ENCODE measurements around the gene CHRDL2.

Gene CHRDL2

DNA sequence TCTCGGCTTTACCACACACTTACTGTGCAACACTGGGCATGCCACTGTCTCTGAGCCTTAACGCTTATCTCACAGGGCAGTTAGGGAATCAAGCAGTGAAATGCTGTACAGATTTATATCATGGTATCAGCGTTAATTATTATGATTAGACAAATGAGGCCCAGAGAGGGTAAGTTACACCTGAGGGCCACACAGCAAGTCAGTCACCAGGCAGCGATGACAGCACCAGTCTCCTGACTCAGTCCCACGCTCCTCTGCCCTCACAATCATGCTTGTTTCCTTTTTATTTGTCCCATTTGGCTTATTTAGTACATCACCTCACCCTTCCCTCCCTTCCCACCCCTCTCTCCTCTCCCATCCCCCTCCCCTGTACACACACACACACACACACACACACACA, 12.2 kb downstream of the CHRDL2 start:
- TF ChIP-seq, protein P1, sequence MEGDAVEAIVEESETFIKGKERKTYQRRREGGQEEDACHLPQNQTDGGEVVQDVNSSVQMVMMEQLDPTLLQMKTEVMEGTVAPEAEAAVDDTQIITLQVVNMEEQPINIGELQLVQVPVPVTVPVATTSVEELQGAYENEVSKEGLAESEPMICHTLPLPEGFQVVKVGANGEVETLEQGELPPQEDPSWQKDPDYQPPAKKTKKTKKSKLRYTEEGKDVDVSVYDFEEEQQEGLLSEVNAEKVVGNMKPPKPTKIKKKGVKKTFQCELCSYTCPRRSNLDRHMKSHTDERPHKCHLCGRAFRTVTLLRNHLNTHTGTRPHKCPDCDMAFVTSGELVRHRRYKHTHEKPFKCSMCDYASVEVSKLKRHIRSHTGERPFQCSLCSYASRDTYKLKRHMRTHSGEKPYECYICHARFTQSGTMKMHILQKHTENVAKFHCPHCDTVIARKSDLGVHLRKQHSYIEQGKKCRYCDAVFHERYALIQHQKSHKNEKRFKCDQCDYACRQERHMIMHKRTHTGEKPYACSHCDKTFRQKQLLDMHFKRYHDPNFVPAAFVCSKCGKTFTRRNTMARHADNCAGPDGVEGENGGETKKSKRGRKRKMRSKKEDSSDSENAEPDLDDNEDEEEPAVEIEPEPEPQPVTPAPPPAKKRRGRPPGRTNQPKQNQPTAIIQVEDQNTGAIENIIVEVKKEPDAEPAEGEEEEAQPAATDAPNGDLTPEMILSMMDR (conservative IDR thresholded peaks at IDR 0.05), result no peak
- no peak overlapping the region for H3K27ac ChIP-seq

DNA sequence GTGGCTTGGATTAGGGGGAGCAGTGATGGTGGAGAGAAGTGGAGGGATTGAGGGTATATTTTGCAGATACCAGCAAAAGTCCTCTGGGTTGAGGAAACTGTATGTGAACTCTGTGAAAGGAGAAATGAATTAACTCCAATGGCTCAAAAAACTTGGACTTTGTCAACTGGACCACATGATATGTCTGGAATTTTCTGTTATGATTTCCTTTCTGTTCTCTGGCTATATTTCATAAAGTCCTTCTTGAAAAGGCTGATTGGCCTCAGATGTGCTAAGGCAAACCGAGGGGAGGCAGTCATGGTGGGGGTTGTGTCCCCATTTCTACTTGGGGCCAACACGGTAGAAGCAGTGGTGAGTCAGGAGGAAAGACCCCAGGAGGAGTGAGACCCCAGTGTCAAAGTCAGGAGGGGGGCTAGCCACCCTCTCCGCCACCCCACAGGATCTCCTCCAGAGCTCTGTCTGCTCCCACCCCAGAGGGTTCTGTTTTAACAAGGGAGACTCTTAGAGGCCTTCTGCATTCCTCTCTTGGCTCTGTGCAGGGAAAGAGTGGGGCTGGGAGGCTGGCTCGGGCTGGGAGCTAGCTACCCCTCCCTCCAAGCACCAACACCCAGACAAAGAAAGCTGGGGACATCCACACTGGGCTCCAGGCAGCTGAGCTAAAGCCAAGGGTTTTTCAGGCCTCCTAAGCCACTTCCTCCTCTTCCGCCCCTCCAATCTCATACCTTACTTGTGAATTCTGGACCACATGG, 13.8 kb downstream of the CHRDL2 start:
- H3K27ac ChIP-seq, result no peak overlapping the region
- TF ChIP-seq, protein P1 (conservative IDR thresholded peaks at IDR 0.05), result no peak

DNA sequence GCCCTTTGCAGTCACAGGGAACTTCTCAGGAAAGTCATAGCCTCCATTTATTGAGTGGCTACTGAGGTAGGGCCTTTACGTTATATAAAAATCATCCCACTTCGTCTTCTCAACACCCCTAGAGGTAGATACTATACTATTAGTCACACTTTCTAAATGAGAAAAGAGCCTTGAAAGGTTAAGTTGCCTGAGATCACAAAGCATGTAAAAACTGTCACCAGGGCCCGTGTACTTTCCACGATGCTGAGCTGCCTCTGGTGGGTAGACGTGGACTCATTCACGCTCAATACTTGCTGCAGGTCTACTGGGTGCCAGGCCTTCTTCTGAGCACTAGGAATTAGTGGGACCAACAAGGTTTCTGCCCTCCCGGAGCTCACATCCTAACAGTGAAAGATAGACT, 16.3 kb downstream of the CHRDL2 start:
- H3K27ac ChIP-seq, result no peak overlapping the region
- TF ChIP-seq, protein P1 (conservative IDR thresholded peaks at IDR 0.05), result no peak

DNA sequence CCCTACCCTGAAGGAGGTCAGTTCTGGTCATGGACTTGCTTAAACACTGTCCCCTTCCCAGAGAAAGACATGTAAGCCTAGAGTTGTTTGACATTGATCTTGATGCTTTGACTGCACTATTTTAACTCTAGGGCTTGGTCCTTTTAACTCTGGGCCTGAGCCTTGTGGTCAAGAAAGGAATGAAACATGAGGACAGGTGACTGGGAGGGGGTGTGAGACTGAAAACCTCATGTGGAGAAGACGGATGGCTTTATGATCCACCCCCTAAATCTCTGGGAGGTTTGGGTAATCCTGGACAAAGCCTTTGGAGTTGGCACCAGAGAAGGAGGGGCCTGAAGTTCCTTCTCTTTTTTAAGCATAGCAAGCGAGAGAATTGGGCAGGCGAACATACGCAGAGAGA, 17.5 kb downstream of the CHRDL2 start:
- TF ChIP-seq, protein P1 (conservative IDR thresholded peaks at IDR 0.05), result no peak
- no peak overlapping the region for H3K27ac ChIP-seq

DNA sequence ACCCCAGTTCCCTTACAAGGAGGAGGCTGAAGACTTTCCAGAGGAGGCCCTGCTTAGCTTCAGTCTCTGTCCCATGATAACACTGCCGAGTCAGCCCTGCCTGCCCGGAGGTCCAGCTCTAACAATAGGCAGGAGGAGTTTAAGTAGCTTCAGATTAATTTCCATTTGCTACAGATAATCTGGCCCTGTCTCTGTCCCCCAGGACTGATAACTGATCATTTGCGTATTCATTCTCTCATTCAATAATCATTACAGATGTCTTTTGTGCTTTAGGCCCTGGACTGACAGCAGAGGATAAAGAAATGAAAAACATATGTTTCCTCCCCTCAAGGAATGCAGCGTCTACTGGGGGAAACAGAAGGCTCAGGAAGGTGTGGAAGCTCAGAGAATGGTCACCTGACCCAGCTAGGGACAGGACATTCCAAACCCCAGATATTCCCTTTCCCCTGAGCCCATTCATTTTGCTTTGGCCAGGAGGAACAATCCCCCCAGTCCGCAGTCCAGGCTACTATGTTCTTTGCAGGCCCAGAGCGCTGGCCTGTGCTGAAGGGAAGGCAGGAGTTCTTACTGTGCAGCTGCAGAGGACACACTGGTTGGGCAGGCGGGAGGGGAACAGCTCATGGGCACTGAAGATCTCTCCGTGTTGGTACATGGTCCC, 20.8 kb downstream of the CHRDL2 start:
- TF ChIP-seq, protein P1 (conservative IDR thresholded peaks at IDR 0.05), result no peak
- H3K27ac ChIP-seq, result no peak overlapping the region

DNA sequence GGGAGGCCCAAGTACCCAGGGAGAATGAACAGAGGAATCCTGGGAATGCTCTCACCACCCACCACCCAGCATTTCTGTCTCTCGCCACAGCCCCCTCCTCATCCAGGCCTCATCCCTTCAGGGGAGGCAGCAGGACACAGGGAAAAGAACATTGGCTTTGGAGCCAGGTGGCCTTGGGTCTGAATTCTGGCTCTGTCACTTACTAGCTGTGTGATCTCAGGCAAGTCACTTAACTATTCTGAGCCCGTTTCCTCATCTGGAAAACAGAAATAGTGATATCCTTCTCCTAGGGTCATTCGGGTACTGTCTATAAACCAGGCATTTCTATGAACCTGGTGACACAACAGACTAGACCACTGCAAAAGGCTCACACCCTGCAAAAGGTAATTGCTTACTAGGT, 22.1 kb downstream of the CHRDL2 start:
- TF ChIP-seq, protein P1 (conservative IDR thresholded peaks at IDR 0.05), result no peak
- no peak overlapping the region for H3K27ac ChIP-seq

DNA sequence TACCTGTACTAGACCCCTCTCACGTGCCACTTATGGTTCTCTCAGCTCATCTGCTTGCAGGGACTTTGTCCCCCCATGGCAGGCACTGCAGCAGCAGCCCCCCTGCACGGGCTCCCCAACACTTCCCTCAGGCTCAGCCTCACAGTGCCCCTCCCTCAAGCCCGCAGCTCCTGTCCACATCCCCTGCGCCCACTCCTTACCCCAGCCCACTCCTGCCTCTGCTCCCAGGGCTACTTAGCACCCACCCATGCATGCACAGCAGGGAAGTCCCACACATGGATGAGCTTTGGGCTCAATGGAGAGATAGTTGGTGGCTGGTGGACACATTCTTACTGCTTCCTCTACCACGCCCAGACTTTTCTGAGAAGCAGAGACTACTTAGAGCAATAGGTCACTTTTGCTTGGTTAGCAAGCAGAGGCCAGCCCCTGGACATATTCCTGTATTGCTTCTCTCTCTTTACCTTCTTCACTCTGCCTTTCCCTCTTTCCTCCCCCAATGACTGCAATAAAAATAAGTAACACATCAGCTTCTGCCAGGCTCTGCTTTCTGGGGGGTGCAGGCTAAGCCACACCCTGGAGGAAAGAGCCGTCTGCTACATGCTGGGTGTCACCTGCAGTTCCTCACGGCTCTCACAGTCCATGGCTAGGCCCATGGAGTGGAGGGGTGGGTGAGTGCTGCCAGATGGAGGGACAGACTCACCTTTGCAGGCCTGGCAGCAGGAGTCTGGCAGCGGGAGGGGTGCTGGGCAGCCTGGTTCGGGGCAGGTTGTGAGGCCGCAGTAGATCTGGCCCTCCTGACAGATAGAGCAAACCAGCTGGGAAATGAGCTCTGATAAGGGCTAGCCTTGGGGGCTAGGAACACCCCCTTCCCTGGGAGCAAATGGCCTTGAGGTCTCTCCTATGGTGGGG, 23.4 kb downstream of the CHRDL2 start:
- TF ChIP-seq, protein P1 (conservative IDR thresholded peaks at IDR 0.05), result no peak
- H3K27ac ChIP-seq, result no peak overlapping the region
